ENCODE measurements around the gene ULBP2.

DNA sequence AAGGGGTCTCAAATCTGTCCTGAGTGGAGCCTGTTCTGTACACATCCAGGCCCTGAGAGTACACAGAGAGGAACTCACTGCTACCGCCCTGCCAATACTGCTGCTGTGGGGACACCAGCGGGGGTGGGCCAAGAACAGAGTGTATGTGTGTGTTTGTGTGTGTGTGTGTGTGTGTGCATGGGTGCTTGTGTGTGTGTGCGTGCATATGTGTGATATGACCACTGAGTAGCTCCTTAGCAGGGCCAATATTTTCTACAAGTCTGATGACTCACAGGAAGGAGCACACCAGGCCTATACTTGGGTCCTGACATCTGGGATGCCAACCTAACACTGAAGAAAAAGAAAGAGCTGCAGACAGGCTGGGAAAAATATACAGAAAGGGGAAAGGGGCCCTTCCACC lies 45.3 kb upstream of the ULBP2 start:
- TF ChIP-seq, protein P1, sequence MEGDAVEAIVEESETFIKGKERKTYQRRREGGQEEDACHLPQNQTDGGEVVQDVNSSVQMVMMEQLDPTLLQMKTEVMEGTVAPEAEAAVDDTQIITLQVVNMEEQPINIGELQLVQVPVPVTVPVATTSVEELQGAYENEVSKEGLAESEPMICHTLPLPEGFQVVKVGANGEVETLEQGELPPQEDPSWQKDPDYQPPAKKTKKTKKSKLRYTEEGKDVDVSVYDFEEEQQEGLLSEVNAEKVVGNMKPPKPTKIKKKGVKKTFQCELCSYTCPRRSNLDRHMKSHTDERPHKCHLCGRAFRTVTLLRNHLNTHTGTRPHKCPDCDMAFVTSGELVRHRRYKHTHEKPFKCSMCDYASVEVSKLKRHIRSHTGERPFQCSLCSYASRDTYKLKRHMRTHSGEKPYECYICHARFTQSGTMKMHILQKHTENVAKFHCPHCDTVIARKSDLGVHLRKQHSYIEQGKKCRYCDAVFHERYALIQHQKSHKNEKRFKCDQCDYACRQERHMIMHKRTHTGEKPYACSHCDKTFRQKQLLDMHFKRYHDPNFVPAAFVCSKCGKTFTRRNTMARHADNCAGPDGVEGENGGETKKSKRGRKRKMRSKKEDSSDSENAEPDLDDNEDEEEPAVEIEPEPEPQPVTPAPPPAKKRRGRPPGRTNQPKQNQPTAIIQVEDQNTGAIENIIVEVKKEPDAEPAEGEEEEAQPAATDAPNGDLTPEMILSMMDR (IDR thresholded peaks at IDR 0.05), result no peak
- TF ChIP-seq POLR2A (IDR thresholded peaks at IDR 0.05), result no peak
